Loucy (cell line): ENCODE results near the gene KCTD14.
A peak's percentile ranks its signal among the peaks of the same experiment; 100 is the strongest.
"Not testable (repeated sequence)": the region's sequence is repeated elsewhere in the genome, so short reads cannot be mapped to it uniquely, and the experiment has no call there.

Source experiments
- H2AFZ ChIP-seq: fragments of 200-600 bp; sonication (generic); 2 replicates; pipeline ENCODE4 v1.6.0; 2016; ENCODE audit warnings: antibody characterized with exemption, mild to moderate bottlenecking, low read length, moderate library complexity
- H3F3A ChIP-seq: fragments of 200-600 bp; 2 replicates; pipeline ENCODE4 v1.6.0; 2016; ENCODE audit warnings: antibody characterized with exemption, low read depth, mild to moderate bottlenecking
- H3K27me3 ChIP-seq: fragments of 200-600 bp; sonication (generic); 2 replicates; pipeline ENCODE4 v1.6.1; 2014; ENCODE audit warnings: low read length, mild to moderate bottlenecking; ENCODE audit not compliant: insufficient read depth, poor library complexity, severe bottlenecking
- H3K36me3 ChIP-seq: fragments of 200-600 bp; sonication (generic); 2 replicates; pipeline ENCODE4 v1.6.1; 2016; ENCODE audit warnings: low read length; ENCODE audit not compliant: insufficient read depth
- H3K4me1 ChIP-seq: fragments of 200-600 bp; sonication (generic); 2 replicates; pipeline ENCODE4 v1.5.1; 2014; ENCODE audit warnings: low read length, mild to moderate bottlenecking; ENCODE audit not compliant: insufficient read depth, poor library complexity, severe bottlenecking
- H3K4me2 ChIP-seq: fragments of 200-600 bp; sonication (generic); 2 replicates; pipeline ENCODE4 v1.6.0; 2014; ENCODE audit warnings: antibody characterized with exemption, low read length, low read depth, mild to moderate bottlenecking; ENCODE audit not compliant: poor library complexity, severe bottlenecking
- H3K4me3 ChIP-seq: fragments of 200-600 bp; sonication (generic); 2 replicates; pipeline ENCODE4 v1.5.1; 2014; ENCODE audit warnings: low read length, mild to moderate bottlenecking, mixed read lengths; ENCODE audit not compliant: poor library complexity, severe bottlenecking
- H3K79me2 ChIP-seq: fragments of 200-600 bp; sonication (generic); 2 replicates; pipeline ENCODE4 v1.6.1; 2014; ENCODE audit warnings: low read length; ENCODE audit not compliant: insufficient read depth
- H3K9ac ChIP-seq: fragments of 200-600 bp; sonication (generic); 2 replicates; pipeline ENCODE4 v1.6.0; 2014; ENCODE audit warnings: mild to moderate bottlenecking, low read depth, low read length, moderate library complexity; ENCODE audit not compliant: poor library complexity, severe bottlenecking
- H3K9me2 ChIP-seq: fragments of 200-600 bp; sonication (generic); replicated peaks from 2 replicates; pipeline ENCODE4 v1.6.1; 2016; ENCODE audit warnings: low read depth, low read length, mixed read lengths
- H3K9me3 ChIP-seq: fragments of 200-600 bp; sonication (generic); 2 replicates; pipeline ENCODE4 v1.6.1; 2014; ENCODE audit warnings: mild to moderate bottlenecking, antibody characterized with exemption, low read length, low read depth; ENCODE audit not compliant: insufficient read depth
- H4K20me1 ChIP-seq: fragments of 200-600 bp; sonication (generic); 2 replicates; pipeline ENCODE4 v1.6.0; 2014; ENCODE audit warnings: antibody characterized with exemption, low read length, mild to moderate bottlenecking; ENCODE audit not compliant: insufficient read depth, poor library complexity, severe bottlenecking
- EZH2phosphoT487 ChIP-seq: fragments of 200-600 bp; IDR thresholded peaks from 2 replicates; pipeline ENCODE4 v1.6.1; 2018; ENCODE audit warnings: antibody characterized with exemption, mild to moderate bottlenecking, moderate library complexity, borderline replicate concordance
- TF ChIP-seq, protein P1 (sequence below): fragments of 200-600 bp; sonication (generic); conservative IDR thresholded peaks from 2 replicates; pipeline ENCODE4 v1.5.1; 2014; ENCODE audit warnings: mild to moderate bottlenecking, antibody characterized with exemption, low read length

Gene KCTD14

DNA sequence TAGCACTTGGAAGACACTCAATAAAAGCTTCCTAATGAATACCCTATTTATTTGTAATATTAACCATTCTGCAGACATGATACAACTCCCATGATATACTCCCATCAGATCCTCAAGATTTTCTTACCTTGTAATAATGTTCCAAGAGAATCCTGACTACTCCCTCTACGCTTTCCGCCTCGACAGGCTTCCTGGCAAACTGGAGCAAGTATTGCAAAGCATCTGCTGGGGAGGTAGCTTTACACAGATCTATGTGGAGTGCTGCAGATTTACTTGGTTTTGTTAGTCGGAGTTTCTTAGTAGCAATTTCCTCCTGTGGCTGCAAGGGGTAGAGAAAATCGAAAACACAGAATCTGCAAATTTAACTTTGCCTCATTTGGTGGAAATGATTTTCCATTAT, 32.1 kb downstream of the KCTD14 start:
- Histone ChIP-seq H3F3A (no peaks in the 10 kb centered on the region), H3K9ac (no peak overlapping the region), H3K4me3 (no peak overlapping the region), H3K27me3 (no peaks in the 10 kb centered on the region), H3K9me3 (no peaks in the 10 kb centered on the region), H4K20me1 (no peaks in the 10 kb centered on the region), H2AFZ (no peak overlapping the region), H3K9me2 (no peaks in the 10 kb centered on the region), H3K36me3 (no peaks in the 10 kb centered on the region; the same call in 1 of the 2 replicates), H3K4me1 (peaks cover 30% of the 10 kb centered on the region), H3K4me2 (peak overlapping the region; percentile 19), H3K79me2 (peaks cover 41% of the 10 kb centered on the region)
- TF ChIP-seq, protein P1, sequence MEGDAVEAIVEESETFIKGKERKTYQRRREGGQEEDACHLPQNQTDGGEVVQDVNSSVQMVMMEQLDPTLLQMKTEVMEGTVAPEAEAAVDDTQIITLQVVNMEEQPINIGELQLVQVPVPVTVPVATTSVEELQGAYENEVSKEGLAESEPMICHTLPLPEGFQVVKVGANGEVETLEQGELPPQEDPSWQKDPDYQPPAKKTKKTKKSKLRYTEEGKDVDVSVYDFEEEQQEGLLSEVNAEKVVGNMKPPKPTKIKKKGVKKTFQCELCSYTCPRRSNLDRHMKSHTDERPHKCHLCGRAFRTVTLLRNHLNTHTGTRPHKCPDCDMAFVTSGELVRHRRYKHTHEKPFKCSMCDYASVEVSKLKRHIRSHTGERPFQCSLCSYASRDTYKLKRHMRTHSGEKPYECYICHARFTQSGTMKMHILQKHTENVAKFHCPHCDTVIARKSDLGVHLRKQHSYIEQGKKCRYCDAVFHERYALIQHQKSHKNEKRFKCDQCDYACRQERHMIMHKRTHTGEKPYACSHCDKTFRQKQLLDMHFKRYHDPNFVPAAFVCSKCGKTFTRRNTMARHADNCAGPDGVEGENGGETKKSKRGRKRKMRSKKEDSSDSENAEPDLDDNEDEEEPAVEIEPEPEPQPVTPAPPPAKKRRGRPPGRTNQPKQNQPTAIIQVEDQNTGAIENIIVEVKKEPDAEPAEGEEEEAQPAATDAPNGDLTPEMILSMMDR, result no peak
- no peak for TF ChIP-seq EZH2phosphoT487

DNA sequence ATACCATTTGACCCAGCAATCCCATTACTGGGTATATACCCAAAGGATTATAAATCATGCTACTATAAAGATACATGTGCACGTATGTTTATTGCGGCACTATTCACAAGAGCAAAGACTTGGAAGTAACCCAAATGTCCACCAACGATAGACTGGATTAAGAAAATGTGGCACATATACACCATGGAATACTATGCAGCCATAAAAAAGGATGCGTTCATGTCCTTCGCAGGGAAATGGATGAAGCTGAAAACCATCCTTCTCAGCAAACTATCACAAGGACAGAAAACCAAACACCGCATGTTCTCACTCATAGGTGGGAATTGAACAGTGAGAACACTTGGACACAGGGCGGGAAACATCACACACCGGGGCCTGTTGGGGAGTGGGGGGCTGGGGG, 36.6 kb downstream of the KCTD14 start:
- not testable (repeated sequence) for H3F3A ChIP-seq, H4K20me1 ChIP-seq, H3K9ac ChIP-seq, H2AFZ ChIP-seq, H3K4me3 ChIP-seq, H3K9me3 ChIP-seq, H3K36me3 ChIP-seq, H3K27me3 ChIP-seq, H3K9me2 ChIP-seq, H3K4me2 ChIP-seq
- H3K79me2 ChIP-seq, result peaks cover 41% of the 10 kb centered on the region
- H3K4me1 ChIP-seq, result peaks cover 14% of the 10 kb centered on the region

DNA sequence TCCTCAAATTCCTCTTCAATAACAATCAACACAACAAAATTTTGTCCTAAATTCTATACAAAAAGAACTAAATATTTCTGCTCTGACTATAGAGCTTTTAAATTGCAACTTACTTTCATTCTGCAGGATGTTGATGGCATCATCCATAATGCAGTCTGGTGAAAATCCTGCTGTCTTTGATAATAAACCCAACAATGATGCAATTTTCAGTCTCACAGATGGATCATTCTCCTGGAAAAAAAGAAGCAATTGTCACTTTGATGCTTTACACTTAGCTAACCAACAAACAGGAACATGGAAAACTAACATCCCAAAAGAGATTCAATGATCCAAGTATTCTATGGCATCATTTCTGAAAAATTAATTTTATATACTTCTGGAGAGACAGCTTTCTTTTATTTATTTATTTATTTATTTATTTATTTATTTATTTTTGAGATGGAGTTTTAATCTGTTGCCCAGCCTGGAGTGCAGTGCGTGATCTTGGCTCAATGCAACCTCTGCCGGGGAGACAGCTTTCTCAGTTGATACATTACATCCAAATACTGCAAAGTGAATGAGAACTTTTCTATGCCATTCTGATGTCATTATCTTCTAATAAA, 41.6 kb downstream of the KCTD14 start:
- Histone ChIP-seq H3K79me2 (peaks cover 28% of the 10 kb centered on the region), H3K4me3 (no peak overlapping the region), H3K4me2 (no peak overlapping the region), H3K9me3 (no peaks in the 10 kb centered on the region), H3K27me3 (no peaks in the 10 kb centered on the region), H3K4me1 (no peaks in the 10 kb centered on the region), H4K20me1 (no peaks in the 10 kb centered on the region), H2AFZ (no peak overlapping the region), H3K9ac (no peak overlapping the region), H3F3A (no peaks in the 10 kb centered on the region), H3K9me2 (no peaks in the 10 kb centered on the region), H3K36me3 (peaks cover 30% of the 10 kb centered on the region)
- no peak for TF ChIP-seq EZH2phosphoT487
- TF ChIP-seq, protein P1, result no peak

DNA sequence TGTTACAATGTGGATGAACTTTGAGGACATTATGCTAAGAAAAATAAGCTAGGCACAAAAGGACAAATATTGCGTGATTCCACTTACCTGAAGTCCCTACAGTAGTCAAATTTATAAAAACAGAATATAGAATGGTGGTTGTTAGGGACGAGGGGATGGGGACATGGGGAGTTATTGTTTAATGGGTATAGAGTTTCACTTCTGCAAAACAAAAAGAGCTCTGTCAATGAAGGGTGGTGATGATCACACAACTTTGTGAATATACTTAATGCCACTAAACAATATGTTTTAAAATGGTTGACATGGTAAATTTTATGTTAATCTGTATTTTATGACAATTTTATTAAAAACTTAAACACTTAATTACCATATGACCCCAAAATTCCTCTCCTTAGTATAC, 54.7 kb downstream of the KCTD14 start:
- no peaks in the 10 kb centered on the region for H3K4me1 ChIP-seq
- H3K4me3 ChIP-seq, result no peak overlapping the region
- peaks cover 24% of the 10 kb centered on the region; the same call in 1 of the 2 replicates for H3K36me3 ChIP-seq
- no peaks in the 10 kb centered on the region for H3K27me3 ChIP-seq
- no peak overlapping the region for H2AFZ ChIP-seq
- H3K4me2 ChIP-seq, result no peak overlapping the region
- H4K20me1 ChIP-seq, result no peaks in the 10 kb centered on the region
- no peak overlapping the region for H3K9ac ChIP-seq
- no peaks in the 10 kb centered on the region for H3F3A ChIP-seq
- no peaks in the 10 kb centered on the region for H3K9me3 ChIP-seq
- no peak for TF ChIP-seq EZH2phosphoT487
- TF ChIP-seq, protein P1, result no peak
- H3K9me2 ChIP-seq, result no peaks in the 10 kb centered on the region
- no peaks in the 10 kb centered on the region for H3K79me2 ChIP-seq
